ENCODE results near the gene COL6A5. TPM values are rescaled to one million over a fixed set of nuclear protein-coding genes. Genes with fewer than 3 reads are reported as not detected.

Gene COL6A5
- total and polyA plus RNA-seq, 9 donors: 0.04 to 0.07 (median 0.05) TPM; not detected in 6

GRCh38 chr3:130374908-130375307 is 29.4 kb downstream of the COL6A5 start:
- no peak overlapping the region for H3K4me3 ChIP-seq
- no peaks in the 10 kb centered on the region for H3K4me1 ChIP-seq (ENCODE audit: insufficient read depth)
- no peaks in the 10 kb centered on the region for H3K36me3 ChIP-seq
- no peak for DNase-seq
- H3K27me3 ChIP-seq: no peaks in the 10 kb centered on the region
- no peak for TF ChIP-seq EP300 (IDR thresholded peaks at IDR 0.05)
- TF ChIP-seq CTCF (IDR thresholded peaks at IDR 0.05): no peak
- no peak for TF ChIP-seq POLR2A (IDR thresholded peaks at IDR 0.05)
- H3K27ac ChIP-seq: no peak overlapping the region
- H3K9me3 ChIP-seq: no peaks in the 10 kb centered on the region
- WGBS, 3 donors: 32 to 52% (median 49%) methylated on average over 1 of the region's 1 CpG
- intact Hi-C loops (cut with DNase I): no loop called here

GRCh38 chr3:130377960-130378676 is 32.6 kb downstream of the COL6A5 start:
- H3K9me3 ChIP-seq: no peaks in the 10 kb centered on the region
- H3K4me1 ChIP-seq (ENCODE audit: insufficient read depth): no peaks in the 10 kb centered on the region
- intact Hi-C loops (cut with DNase I): no loop called here
- no peak overlapping the region for H3K4me3 ChIP-seq
- 8 to 13% (median 12%) methylated on average over 1 of the region's 1 CpG for WGBS, 3 donors
- TF ChIP-seq CTCF (IDR thresholded peaks at IDR 0.05) (no peak), EP300 (IDR thresholded peaks at IDR 0.05) (no peak), POLR2A (IDR thresholded peaks at IDR 0.05) (no peak)
- no peaks in the 10 kb centered on the region for H3K36me3 ChIP-seq
- no peak overlapping the region for H3K27ac ChIP-seq
- no peaks in the 10 kb centered on the region for H3K27me3 ChIP-seq
- DNase-seq: no peak

GRCh38 chr3:130378677-130379191 is 33.3 kb downstream of the COL6A5 start:
- DNase-seq: no peak
- intact Hi-C loops (cut with DNase I): no loop called here
- WGBS, 3 donors: 67 to 71% (median 69%) methylated on average over 7 of the region's 7 CpGs
- Histone ChIP-seq H3K27me3 (no peaks in the 10 kb centered on the region), H3K27ac (no peak overlapping the region), H3K36me3 (no peaks in the 10 kb centered on the region), H3K4me3 (no peak overlapping the region), H3K4me1 (ENCODE audit: insufficient read depth) (no peaks in the 10 kb centered on the region), H3K9me3 (no peaks in the 10 kb centered on the region)
- TF ChIP-seq CTCF (IDR thresholded peaks at IDR 0.05): no peak
- no peak for TF ChIP-seq EP300 (IDR thresholded peaks at IDR 0.05)
- TF ChIP-seq POLR2A (IDR thresholded peaks at IDR 0.05): no peak

GRCh38 chr3:130379274-130379673 is 33.8 kb downstream of the COL6A5 start:
- TF ChIP-seq CTCF (IDR thresholded peaks at IDR 0.05) (no peak), EP300 (IDR thresholded peaks at IDR 0.05) (no peak), POLR2A (IDR thresholded peaks at IDR 0.05) (no peak)
- no peak overlapping the region for H3K27ac ChIP-seq
- H3K4me3 ChIP-seq: no peak overlapping the region
- intact Hi-C loops (cut with DNase I): no loop called here
- H3K27me3 ChIP-seq: no peaks in the 10 kb centered on the region
- no peaks in the 10 kb centered on the region for H3K36me3 ChIP-seq
- WGBS, 3 donors: 79 to 85% (median 84%) methylated on average over 6 of the region's 6 CpGs
- H3K9me3 ChIP-seq: no peaks in the 10 kb centered on the region
- H3K4me1 ChIP-seq (ENCODE audit: insufficient read depth): no peaks in the 10 kb centered on the region
- DNase-seq: no peak

All from ovary (tissue), 9 donors.